H1 (cell line): Measurements from ENCODE around the gene PRR35. TPM values are rescaled to one million over a fixed set of nuclear protein-coding genes. Genes with fewer than 3 reads are reported as not detected.
A peak's percentile ranks its signal among the peaks of the same experiment; 100 is the strongest.

Experiments used
- CTCF ChIA-PET: fragments of 300-600 bp; sonication (Branson Sonifier 250); formaldehyde crosslinking; loops from one replicate; lab custom pipeline; 2021; ENCODE audit not compliant: partially characterized antibody; lab: Charles Lee
- POLR2A ChIA-PET: fragments of 300-600 bp; sonication (Branson Sonifier 250); formaldehyde crosslinking; loops from one replicate; lab custom pipeline; 2021; ENCODE audit warnings: inconsistent platforms; ENCODE audit not compliant: partially characterized antibody; lab: Charles Lee
- DNase-seq, 2 experiments: peaks; one replicate each; pipeline versions ENCODE4 v3.0.0 to v3.0.0-alpha.2; 2010 to 2022; ENCODE audit warnings: low spot score in 2 of 2, low read depth in 1 of 2, mixed read lengths in 1 of 2
- FAIRE-seq: peaks from 2 replicates; lab custom pipeline; 2011; peaks lifted over from hg19 to GRCh38; lab: Jason Lieb, UNC
- H2AFZ ChIP-seq: 2 replicates; pipeline ENCODE4 v1.8.1; 2012; ENCODE audit warnings: low read length, inconsistent platforms
- H2AK5ac ChIP-seq: 2 replicates; pipeline ENCODE4 v1.6.1; 2013; ENCODE audit warnings: low read depth, low read length
- H2BK120ac ChIP-seq: replicated peaks from 2 replicates; pipeline ENCODE3; 2013; ENCODE audit warnings: low read depth, low read length, inconsistent platforms
- H2BK12ac ChIP-seq: 2 replicates; pipeline ENCODE4 v1.6.1; 2013; ENCODE audit warnings: low read depth, low read length
- H2BK15ac ChIP-seq: 2 replicates; pipeline ENCODE4 v1.6.1; 2013; ENCODE audit warnings: low read length
- H2BK20ac ChIP-seq: 2 replicates; pipeline ENCODE4 v1.6.1; 2013; ENCODE audit warnings: low read length
- H2BK5ac ChIP-seq: 2 replicates; pipeline ENCODE4 v1.6.1; 2013; ENCODE audit warnings: low read depth, low read length
- H3K14ac ChIP-seq: 2 replicates; pipeline ENCODE4 v1.6.1; 2013; ENCODE audit warnings: inconsistent platforms; ENCODE audit not compliant: insufficient read length
- H3K18ac ChIP-seq: 2 replicates; pipeline ENCODE4 v1.6.1; 2013; ENCODE audit warnings: low read length; ENCODE audit errors: extremely low read depth
- H3K23ac ChIP-seq: 2 replicates; pipeline ENCODE4 v1.6.1; 2013; ENCODE audit warnings: inconsistent platforms; ENCODE audit not compliant: insufficient read length
- H3K23me2 ChIP-seq: 2 replicates; pipeline ENCODE4 v1.6.1; 2013; ENCODE audit warnings: low read depth, low read length
- H3K27ac ChIP-seq: 2 replicates; pipeline ENCODE4 v1.6.1; 2011; ENCODE audit warnings: low read depth, low read length, inconsistent platforms
- H3K27me3 ChIP-seq, 4 experiments: replicated peaks in 1 of 4; 1 replicate in 1 of 4; 2 replicates in 3 of 4; pipeline versions ENCODE4 v1.6.1 to v1.8.1; 2011 to 2013; ENCODE audit warnings: low read length in 3 of 4, mild to moderate bottlenecking in 3 of 4, inconsistent platforms in 2 of 4, mixed read lengths in 2 of 4, moderate library complexity in 1 of 4; ENCODE audit not compliant: control insufficient read depth in 3 of 4, insufficient read depth in 3 of 4; ENCODE audit errors: extremely low read depth in 1 of 4
- H3K36me3 ChIP-seq, 4 experiments: 2 replicates each; pipeline versions ENCODE4 v1.6.1 to v1.8.1; 2011 to 2013; ENCODE audit warnings: mild to moderate bottlenecking in 4 of 4, low read length in 3 of 4, moderate library complexity in 2 of 4, control low read depth in 1 of 4, inconsistent platforms in 1 of 4; ENCODE audit not compliant: insufficient read depth in 4 of 4, control insufficient read depth in 2 of 4
- H3K4ac ChIP-seq: replicated peaks from 2 replicates; pipeline ENCODE3; 2013; ENCODE audit warnings: low read length, low read depth, mixed read lengths, inconsistent platforms; ENCODE audit not compliant: insufficient read length
- H3K4me1 ChIP-seq, 4 experiments: replicated peaks in 1 of 4; 1 replicate in 1 of 4; 2 replicates in 3 of 4; pipeline versions ENCODE4 v1.6.1 to v1.8.1; 2011 to 2013; ENCODE audit warnings: low read length in 3 of 4, inconsistent platforms in 2 of 4, mixed read lengths in 1 of 4; ENCODE audit not compliant: insufficient read depth in 4 of 4, control insufficient read depth in 3 of 4
- H3K4me2 ChIP-seq, 2 experiments: 2 replicates each; pipeline versions ENCODE4 v1.6.1 to v1.8.1; 2011 to 2013; ENCODE audit warnings: low read depth in 2 of 2, low read length in 2 of 2, control low read depth in 1 of 2, inconsistent platforms in 1 of 2, mild to moderate bottlenecking in 1 of 2; ENCODE audit not compliant: insufficient read depth in 1 of 2
- H3K4me3 ChIP-seq, 4 experiments: fragments of 200-600, 300-600 bp in 1 of 4; sonication (generic), shearing (Covaris generic), sonication (Bioruptor Twin) in 1 of 4; 2 replicates each; pipeline versions ENCODE4 v1.5.1 to v1.8.1; 2011 to 2016; ENCODE audit warnings: low read length in 4 of 4, low read depth in 3 of 4, control low read depth in 2 of 4, inconsistent platforms in 2 of 4, mild to moderate bottlenecking in 2 of 4, mixed read lengths in 1 of 4, moderate library complexity in 1 of 4; ENCODE audit not compliant: insufficient read depth in 2 of 4; ENCODE audit errors: extremely low read depth in 1 of 4
- H3K56ac ChIP-seq: replicated peaks from 2 replicates; pipeline ENCODE3; 2013; ENCODE audit warnings: low read depth, mild to moderate bottlenecking, mixed read lengths, low read length, inconsistent platforms; ENCODE audit not compliant: insufficient read length
- H3K79me1 ChIP-seq: 2 replicates; pipeline ENCODE4 v1.6.1; 2013; ENCODE audit warnings: low read depth, low read length, control low read depth
- H3K79me2 ChIP-seq, 2 experiments: 2 replicates each; pipeline versions ENCODE4 v1.6.1 to v1.8.1; 2012 to 2013; ENCODE audit warnings: low read length in 2 of 2, mild to moderate bottlenecking in 2 of 2, inconsistent platforms in 1 of 2; ENCODE audit not compliant: insufficient read depth in 2 of 2, control insufficient read depth in 1 of 2
- H3K9ac ChIP-seq, 4 experiments: replicated peaks in 1 of 4; 1 replicate in 1 of 4; 2 replicates in 3 of 4; pipeline versions ENCODE4 v1.6.1 to v1.8.1; 2011 to 2013; ENCODE audit warnings: low read depth in 3 of 4, low read length in 3 of 4, control low read depth in 2 of 4, mild to moderate bottlenecking in 2 of 4, moderate library complexity in 2 of 4, inconsistent platforms in 1 of 4; ENCODE audit errors: extremely low read depth in 1 of 4
- H3K9me3 ChIP-seq, 2 experiments: 2 replicates each; pipeline versions ENCODE4 v1.6.1 to v1.8.1; 2012 to 2013; ENCODE audit warnings: mild to moderate bottlenecking in 2 of 2, moderate library complexity in 2 of 2, control low read depth in 1 of 2, inconsistent platforms in 1 of 2, low read depth in 1 of 2, low read length in 1 of 2, mixed read lengths in 1 of 2; ENCODE audit not compliant: insufficient read depth in 2 of 2
- H4K20me1 ChIP-seq, 2 experiments: replicated peaks in 1 of 2; 2 replicates each; pipeline versions ENCODE3 to v1.8.1; 2011 to 2013; ENCODE audit warnings: inconsistent platforms in 2 of 2, low read length in 2 of 2, mild to moderate bottlenecking in 1 of 2; ENCODE audit not compliant: insufficient read depth in 2 of 2, control insufficient read depth in 1 of 2
- H4K5ac ChIP-seq: 2 replicates; pipeline ENCODE4 v1.6.1; 2013; ENCODE audit warnings: low read length, low read depth, mixed read lengths, inconsistent platforms; ENCODE audit not compliant: insufficient read length
- H4K8ac ChIP-seq: 2 replicates; pipeline ENCODE4 v1.8.0; 2013; ENCODE audit warnings: mild to moderate bottlenecking, moderate library complexity, low read length, inconsistent platforms; ENCODE audit not compliant: insufficient read depth; ENCODE audit errors: extremely low read depth
- H4K91ac ChIP-seq: replicated peaks from 2 replicates; pipeline ENCODE3; 2013; ENCODE audit warnings: low read length, mixed read lengths, inconsistent platforms; ENCODE audit not compliant: insufficient read length
- MAX ChIP-seq: IDR thresholded peaks from 2 replicates; pipeline ENCODE4 v1.6.1; 2012; ENCODE audit warnings: inconsistent platforms
- POLR2AphosphoS5 ChIP-seq: IDR thresholded peaks from 2 replicates; pipeline ENCODE4 v1.6.1; 2011; ENCODE audit warnings: low read depth, low read length
- WGBS, 2 experiments: shearing (Covaris generic) in 1 of 2; methylation state at CpG; one replicate each; pipeline versions ENCODE4 v1.1.6 to v1.1.7; 2013 to 2015; ENCODE audit warnings: low lambda C conversion rate in 2 of 2, mixed read lengths in 2 of 2, inconsistent platforms in 1 of 2, low coverage in 1 of 2, missing lambda C conversion rate in 1 of 2; ENCODE audit not compliant: insufficient replicate concordance in 2 of 2, insufficient coverage in 1 of 2, insufficient read length in 1 of 2; ENCODE audit errors: extremely low coverage in 1 of 2, missing lambda C conversion rate in 1 of 2; 5-methylcytosine and 5-hydroxymethylcytosine counted together
- polyA plus RNA-seq, 7 experiments: library from polyadenylated mRNA; depleted of rRNA in 3 of 7; stranded (reverse) in 5 of 7; unstranded in 2 of 7; fragments of >200 nt in 5 of 7; fragments of 200-250 nt in 2 of 7; gene quantifications; 1 replicate in 5 of 7; 2 replicates in 1 of 7; 4 replicates in 1 of 7; pipeline versions ENCODE4 v1.2.1 to v1.2.3, GENCODE V29; 2011 to 2013; ENCODE audit warnings: missing spikeins in 2 of 7, mixed read lengths in 2 of 7
- total RNA-seq: library from RNA; stranded (reverse); fragmentation: NEBNext Ultra II Directional; extraction: Animal tissue kit (Norgen Biotek cat#: 25700); gene quantifications from 2 replicates; pipeline ENCODE4 v1.2.1, GENCODE V29; 2021

Gene PRR35
- total and polyA plus RNA-seq, 2 of the 8 experiments (the other 6 are each of a cell fraction or from before 2014, with no cell fraction given), result 0.38 to 0.50 TPM

DNA sequence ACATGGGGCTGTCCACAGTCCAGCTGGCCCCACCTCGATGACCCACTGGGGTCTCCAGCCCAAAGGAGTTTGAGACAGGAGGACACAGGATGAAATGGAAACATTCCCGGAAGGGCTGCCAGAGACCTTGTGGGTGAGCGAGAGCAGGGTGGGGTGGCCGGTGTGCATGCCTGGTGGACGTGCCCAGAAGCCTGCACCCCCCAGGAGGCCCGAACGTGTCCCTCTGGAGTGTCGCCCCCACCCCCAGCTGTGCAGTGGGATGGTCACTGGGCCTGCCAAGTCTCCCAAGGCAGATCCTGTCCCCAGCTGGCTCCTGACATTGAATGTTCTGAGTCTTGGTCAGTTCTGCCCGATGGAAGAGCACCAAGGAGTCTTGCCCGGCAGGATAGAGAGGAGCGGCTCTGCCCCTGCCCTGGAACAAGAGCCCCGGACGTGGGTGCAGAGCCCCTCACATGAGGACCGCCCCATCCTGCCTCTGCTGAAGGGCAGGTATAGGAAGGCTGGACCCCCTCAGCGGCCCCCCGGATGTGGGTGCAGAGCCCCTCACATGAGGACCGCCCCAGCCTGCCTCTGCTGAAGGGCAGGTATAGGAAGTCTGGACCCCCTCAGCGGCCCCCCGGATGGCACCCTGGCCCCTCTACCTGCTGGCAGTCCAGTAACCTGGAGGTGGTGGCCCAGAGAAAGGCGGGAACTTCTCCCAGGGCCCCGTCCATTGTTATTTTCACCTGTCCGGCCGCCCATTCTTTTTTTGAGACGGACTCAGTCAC lies 35.7 kb upstream of the PRR35 start:
- Histone ChIP-seq H2AK5ac (no peak overlapping the region), H3K4me1 (peaks cover 0 to 25% (median 13%) of the 10 kb centered on the region in 4 experiments; a peak in 5 of 7 replicates), H3K56ac (no peak overlapping the region), H3K79me1 (peaks cover 3% of the 10 kb centered on the region; the same call in 1 of the 2 replicates)
- TF ChIP-seq MAX (no peak), POLR2AphosphoS5 (peak; percentile 40; the same call in 1 of the 2 replicates)
- TF ChIP-seq, all 59 proteins: peak for 1
- H4K20me1 ChIP-seq, result peaks cover 10 to 23% of the 10 kb centered on the region in 2 experiments
- H2BK5ac ChIP-seq, result no peak overlapping the region
- H3K4ac ChIP-seq, result no peak overlapping the region
- no peak for DNase-seq
- peaks cover 5 to 21% of the 10 kb centered on the region in 2 experiments; a peak in 3 of 4 replicates for H3K79me2 ChIP-seq
- no peak overlapping the region for H3K27ac ChIP-seq
- no peaks in the 10 kb centered on the region for H3K27me3 ChIP-seq
- H3K36me3 ChIP-seq, result peaks cover 0 to 4% (median 1%) of the 10 kb centered on the region in 4 experiments; a peak in 3 of 8 replicates
- no peak overlapping the region for H2BK20ac ChIP-seq
- H2BK15ac ChIP-seq, result no peak overlapping the region
- H3K9me3 ChIP-seq, result no peaks in the 10 kb centered on the region
- H4K5ac ChIP-seq, result no peak overlapping the region
- 94% methylated on average over 22 of the region's 24 CpGs; no CpG with 5 or more reads in 1 of the 2 experiments for WGBS, 2 experiments
- no peak overlapping the region for H4K8ac ChIP-seq
- no peak overlapping the region for H4K91ac ChIP-seq
- H3K23ac ChIP-seq, result no peak overlapping the region
- no peak overlapping the region for H2BK12ac ChIP-seq
- FAIRE-seq, result no peak
- no peak overlapping the region for H3K18ac ChIP-seq
- ChIA-PET CTCF (interaction anchor here (0.6 to 1.5 kb wide), 6 partner anchors 15 to 133 kb away, joined by 3 to 4 read pairs (median 3); no protein-coding TSS in a partner anchor), POLR2A (interaction anchor here (0.8 to 1.5 kb wide), 5 partner anchors 9 to 166 kb away, joined by 3 to 6 read pairs (median 4); partner anchors contain the start of genes NME4 and WDR24)
- H3K4me3 ChIP-seq, result no peak overlapping the region
- H3K23me2 ChIP-seq, result peaks cover 7% of the 10 kb centered on the region; the same call in 1 of the 2 replicates
- no peak overlapping the region for H2BK120ac ChIP-seq
- no peak overlapping the region for H3K14ac ChIP-seq
- no peak overlapping the region for H2AFZ ChIP-seq
- H3K4me2 ChIP-seq, result no peak overlapping the region; a peak in 1 of 4 replicates
- no peak overlapping the region for H3K9ac ChIP-seq
